Common myeloid progenitor, CD34-positive (primary cell): ENCODE data around the gene TNIP2.

ENCODE experiments used
- CTCF ChIA-PET: fragments of 350-600 bp; sonication (Branson Sonifier 250); formaldehyde crosslinking; loops from one replicate; lab custom pipeline; 2021; ENCODE audit warnings: antibody characterized with exemption; lab: Charles Lee
- POLR2A ChIA-PET: fragments of 350-600 bp; sonication (Branson Sonifier 250); formaldehyde crosslinking; loops from one replicate; lab custom pipeline; 2021; ENCODE audit warnings: antibody characterized with exemption; lab: Charles Lee
- DNase-seq, 3 donors: peaks; one replicate each; pipeline versions ENCODE4 v3.0.0 to v3.0.0-alpha.2; 2013
- H3K27ac ChIP-seq, 2 experiments: 1 replicate in 1 of 2; 2 replicates in 1 of 2; pipeline ENCODE4 v1.7.0; 2013; ENCODE audit warnings: inconsistent platforms in 2 of 2, low read length in 2 of 2, mild to moderate bottlenecking in 2 of 2, low read depth in 1 of 2, moderate library complexity in 1 of 2; ENCODE audit not compliant: severe bottlenecking in 2 of 2, insufficient read depth in 1 of 2, poor library complexity in 1 of 2
- H3K27me3 ChIP-seq, 5 experiments: replicated peaks in 2 of 5; 1 replicate in 3 of 5; 2 replicates in 2 of 5; pipeline versions ENCODE4 v1.6.1 to v1.7.0; 2013; ENCODE audit warnings: low read length in 4 of 5, mild to moderate bottlenecking in 2 of 5, moderate library complexity in 2 of 5, inconsistent platforms in 1 of 5; ENCODE audit not compliant: insufficient read depth in 5 of 5, control insufficient read depth in 4 of 5
- H3K36me3 ChIP-seq, 4 experiments: 1 replicate in 2 of 4; 2 replicates in 2 of 4; pipeline versions ENCODE4 v1.6.1 to v1.7.0; 2013; ENCODE audit warnings: low read length in 3 of 4, control low read depth in 1 of 4, mild to moderate bottlenecking in 1 of 4; ENCODE audit not compliant: control insufficient read depth in 4 of 4, insufficient read depth in 4 of 4
- H3K4me1 ChIP-seq, 4 experiments: 1 replicate in 3 of 4; 2 replicates in 1 of 4; pipeline versions ENCODE4 v1.6.1 to v1.7.1; 2013; ENCODE audit warnings: low read length in 3 of 4, mild to moderate bottlenecking in 3 of 4, control low read depth in 1 of 4, inconsistent platforms in 1 of 4, moderate library complexity in 1 of 4; ENCODE audit not compliant: control insufficient read depth in 4 of 4, insufficient read depth in 4 of 4; ENCODE audit errors: control extremely low read depth in 1 of 4
- H3K4me3 ChIP-seq, 7 experiments: 1 replicate in 4 of 7; 2 replicates in 3 of 7; pipeline versions ENCODE4 v1.5.1 to v1.7.0; 2013; ENCODE audit warnings: mild to moderate bottlenecking in 7 of 7, low read length in 6 of 7, moderate library complexity in 6 of 7, inconsistent platforms in 2 of 7, low read depth in 2 of 7, control low read depth in 1 of 7; ENCODE audit not compliant: insufficient read depth in 4 of 7, control insufficient read depth in 1 of 7; ENCODE audit errors: extremely low read depth in 1 of 7
- H3K9me3 ChIP-seq, 5 experiments: 1 replicate in 4 of 5; 2 replicates in 1 of 5; pipeline versions ENCODE4 v1.6.1 to v1.7.1; 2013; ENCODE audit warnings: low read length in 4 of 5, mild to moderate bottlenecking in 2 of 5, inconsistent platforms in 1 of 5, low read depth in 1 of 5, moderate library complexity in 1 of 5; ENCODE audit not compliant: control insufficient read depth in 4 of 5, insufficient read depth in 2 of 5; ENCODE audit errors: control extremely low read depth in 1 of 5
- WGBS: methylation state at CpG from one replicate; pipeline ENCODE4 v1.1.5; 2013; ENCODE audit not compliant: insufficient coverage; 5-methylcytosine and 5-hydroxymethylcytosine counted together

TNIP2 gene

GRCh38 chr4:2761035-2761923 is 5.1 kb upstream of the TNIP2 start:
- WGBS = 63% methylated on average over 8 of the region's 14 CpGs
- Histone ChIP-seq H3K9me3 (no peaks in the 10 kb centered on the region), H3K27ac (no peak overlapping the region), H3K4me1 (peaks cover 0 to 30% (median 22%) of the 10 kb centered on the region in 4 experiments), H3K4me3 (no peak overlapping the region), H3K27me3 (no peaks in the 10 kb centered on the region), H3K36me3 (no peaks in the 10 kb centered on the region)
- CTCF ChIA-PET = interaction anchor here (0.6 to 3.7 kb wide), 16 partner anchors 9 to 192 kb away, joined by 3 to 23 read pairs (median 5); no protein-coding TSS in a partner anchor
- POLR2A ChIA-PET = no interaction called here
- peak; percentile 38 to 89 (median 88) for DNase-seq

- CTCF ChIA-PET = interaction anchor here (1.4 kb wide), 1 partner anchor 46 kb away, joined by 3 read pairs; no protein-coding TSS in a partner anchor
- POLR2A ChIA-PET = no interaction called here
- Histone ChIP-seq H3K9me3 (no peaks in the 10 kb centered on the region), H3K27me3 (no peaks in the 10 kb centered on the region), H3K4me1 (peaks cover 0 to 35% (median 24%) of the 10 kb centered on the region in 4 experiments), H3K36me3 (peaks cover 0 to 4% (median 1%) of the 10 kb centered on the region in 4 experiments), H3K27ac (no peak overlapping the region), H3K4me3 (no peak overlapping the region)
- 100% methylated on average over 2 of the region's 3 CpGs for WGBS
- DNase-seq = no peak
Observed at GRCh38 chr4:2757426-2757825, 1.3 kb upstream of the TNIP2 start.

DNA sequence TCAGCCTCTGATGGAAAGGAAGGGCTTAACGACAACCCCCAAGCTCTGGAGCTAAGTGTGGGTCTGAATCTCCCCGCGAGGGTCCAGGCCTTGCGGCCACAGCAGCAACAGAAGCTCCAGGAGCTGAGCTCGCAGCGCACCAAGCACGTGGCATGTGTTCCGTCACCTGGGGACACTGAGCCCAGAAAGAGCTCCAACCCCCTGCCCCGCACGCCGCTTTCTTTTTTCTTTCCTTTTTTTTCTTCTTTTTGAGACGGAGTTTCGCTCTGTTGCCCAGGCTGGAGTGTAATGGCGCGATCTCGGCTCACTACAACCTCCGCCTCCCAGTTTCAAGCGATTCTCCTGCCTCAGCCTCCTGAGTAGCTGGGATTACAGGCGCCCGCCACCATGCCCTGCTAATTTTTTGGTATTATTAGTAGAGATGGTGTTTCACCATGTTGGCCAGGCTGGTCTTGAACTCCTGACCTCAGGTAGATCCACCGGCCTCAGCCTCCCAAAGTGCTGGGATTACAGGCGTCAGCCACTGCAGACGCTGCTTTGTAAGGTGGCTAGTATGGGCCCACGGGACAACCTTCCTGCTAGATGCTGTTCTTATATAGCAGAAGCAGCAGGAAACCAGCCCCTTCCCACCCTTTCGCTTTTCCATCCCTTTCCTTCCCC is 685 bp upstream of the TNIP2 start:
- Histone ChIP-seq H3K9me3 (no peaks in the 10 kb centered on the region), H3K36me3 (peaks cover 0 to 8% (median 2%) of the 10 kb centered on the region in 4 experiments), H3K27me3 (no peaks in the 10 kb centered on the region), H3K4me1 (peaks cover 0 to 33% (median 20%) of the 10 kb centered on the region in 4 experiments), H3K27ac (no peak overlapping the region), H3K4me3 (peak overlapping the region in 5 of 7 experiments; percentile 35 to 77 (median 55))
- WGBS = 67% methylated on average over 21 of the region's 25 CpGs
- POLR2A ChIA-PET = interaction anchor here (0.6 kb wide), 1 partner anchor 114 kb away, joined by 3 read pairs; no protein-coding TSS in a partner anchor
- CTCF ChIA-PET = interaction anchor here (0.7 to 1.4 kb wide), 2 partner anchors 47 to 67 kb away, joined by 3 read pairs; no protein-coding TSS in a partner anchor
- DNase-seq = no peak

DNA sequence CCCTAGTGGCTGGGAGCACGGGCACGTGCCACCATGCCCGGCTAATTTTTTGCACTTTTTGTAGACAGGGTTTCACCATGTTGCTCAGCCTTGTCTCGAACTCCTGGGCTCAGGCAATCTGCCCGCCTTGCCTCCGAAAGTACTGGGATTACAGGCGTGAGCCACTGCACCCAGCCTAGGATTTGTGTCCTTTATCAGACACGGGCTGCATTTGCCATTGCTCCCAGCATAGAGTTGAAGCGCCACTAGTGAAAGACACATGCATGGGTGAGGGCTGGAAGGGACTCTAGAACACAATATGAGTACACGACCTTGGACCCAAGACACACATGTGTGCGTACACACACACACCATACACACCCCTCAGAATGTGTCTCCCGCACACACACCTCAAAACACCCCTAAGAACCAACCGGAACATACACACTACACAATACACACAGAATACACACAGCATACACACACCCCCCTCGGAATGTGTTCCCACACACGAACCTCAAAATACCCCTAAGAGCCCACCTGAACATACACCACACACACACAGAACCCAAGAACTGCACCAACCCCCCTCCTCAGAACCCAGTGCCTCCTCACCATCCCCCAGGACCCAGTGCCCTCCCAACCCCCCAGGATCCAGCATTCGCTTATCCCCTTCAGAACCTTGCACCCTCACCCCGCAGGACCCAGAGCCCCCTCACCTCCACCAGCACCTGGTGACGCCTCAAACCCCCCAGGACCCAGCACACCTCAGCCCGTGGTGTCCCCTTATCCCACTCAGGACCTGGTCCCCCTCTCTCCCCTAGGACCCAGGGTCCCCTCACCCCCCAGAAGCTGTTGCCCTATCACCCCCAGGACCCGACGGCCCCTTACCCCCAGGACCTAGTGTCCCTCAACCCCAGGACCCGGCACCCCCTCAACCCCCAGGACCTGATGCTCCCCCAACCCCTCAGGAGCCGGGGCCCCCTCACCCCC is 1.0 kb downstream of the TNIP2 start:
- Histone ChIP-seq H3K27me3 (no peaks in the 10 kb centered on the region), H3K4me1 (peaks cover 0 to 19% (median 13%) of the 10 kb centered on the region in 4 experiments), H3K9me3 (no peaks in the 10 kb centered on the region), H3K4me3 (peak overlapping the region; percentile 51 to 86 (median 78)), H3K36me3 (peaks cover 2 to 18% (median 4%) of the 10 kb centered on the region in 4 experiments), H3K27ac (peak overlapping the region in 1 of 2 experiments; percentile 61)
- CTCF ChIA-PET = interaction anchor here (0.7 to 0.8 kb wide), 2 partner anchors 9 kb away, joined by 3 to 4 read pairs; no protein-coding TSS in a partner anchor
- WGBS = 84% methylated on average over 12 of the region's 23 CpGs
- POLR2A ChIA-PET = no interaction called here
- no peak for DNase-seq

- peaks cover 2 to 21% (median 4%) of the 10 kb centered on the region in 4 experiments for H3K36me3 ChIP-seq
- no peaks in the 10 kb centered on the region for H3K27me3 ChIP-seq
- H3K27ac ChIP-seq = no peak overlapping the region
- DNase-seq = no peak
- H3K9me3 ChIP-seq = no peaks in the 10 kb centered on the region
- peaks cover 0 to 19% (median 13%) of the 10 kb centered on the region in 4 experiments for H3K4me1 ChIP-seq
- WGBS = 100% methylated on average over 1 of the region's 4 CpGs
- H3K4me3 ChIP-seq = no peak overlapping the region
- CTCF ChIA-PET = interaction anchor here (1.0 to 1.4 kb wide), 3 partner anchors 9 to 42 kb away, joined by 3 to 4 read pairs (median 3); no protein-coding TSS in a partner anchor
- POLR2A ChIA-PET = no interaction called here
Observed at GRCh38 chr4:2753436-2753835, 2.7 kb downstream of the TNIP2 start.
